WTC11 (cell line): ENCODE data around the gene PLEKHG5. TPM values are rescaled to one million over a fixed set of nuclear protein-coding genes. Genes with fewer than 3 reads are reported as not detected.

Experiments used
- ATAC-seq: fragments of 200-7000 bp; cut with Tn5 transposase; 2 replicates; pipeline ENCODE4 v1.10.0; 2021; ENCODE audit warnings: mild to moderate bottlenecking, moderate library complexity
- CTCF ChIA-PET: fragments of 300-600 bp; sonication (Branson Sonifier 250); formaldehyde crosslinking; loops from one replicate; lab custom pipeline; 2021; ENCODE audit warnings: antibody characterized with exemption; lab: Charles Lee
- POLR2A ChIA-PET: fragments of 350-600 bp; sonication (Branson Sonifier 250); formaldehyde crosslinking; loops from one replicate; lab custom pipeline; 2021; ENCODE audit warnings: antibody characterized with exemption; lab: Charles Lee
- DNase-seq: peaks from one replicate; pipeline ENCODE4 v3.0.0; 2021; ENCODE audit warnings: low spot score
- H3K27ac Mint-ChIP-seq: 2 replicates; pipeline ENCODE4 v1.8.0; 2021; ENCODE audit warnings: mixed read lengths
- H3K27me3 Mint-ChIP-seq: 2 replicates; pipeline ENCODE4 v1.8.0; 2021; ENCODE audit warnings: low read depth, mild to moderate bottlenecking, moderate library complexity, mixed read lengths
- H3K36me3 Mint-ChIP-seq: 2 replicates; pipeline ENCODE4 v1.8.0; 2021; ENCODE audit warnings: mixed read lengths
- H3K4me1 Mint-ChIP-seq: 2 replicates; pipeline ENCODE4 v1.8.0; 2022; ENCODE audit warnings: mixed read lengths
- H3K4me3 Mint-ChIP-seq: 2 replicates; pipeline ENCODE4 v1.8.0; 2021; ENCODE audit warnings: mild to moderate bottlenecking, moderate library complexity, mixed read lengths
- H3K9me3 Mint-ChIP-seq: 2 replicates; pipeline ENCODE4 v1.8.0; 2021; ENCODE audit warnings: mixed read lengths
- CBFB ChIP-seq: sonication (generic); formaldehyde crosslinking; IDR thresholded peaks from 2 replicates; pipeline ENCODE4 v1.8.1; 2022; ENCODE audit warnings: mild to moderate bottlenecking, low read depth, missing genetic modification reagents
- CREM ChIP-seq: sonication (generic); formaldehyde crosslinking; IDR thresholded peaks from 2 replicates; pipeline ENCODE4 v1.8.1; 2022; ENCODE audit warnings: mild to moderate bottlenecking, missing genetic modification reagents, moderate library complexity
- E2F1 ChIP-seq: sonication (generic); formaldehyde crosslinking; IDR thresholded peaks from 2 replicates; pipeline ENCODE4 v1.8.0; 2022; ENCODE audit warnings: mild to moderate bottlenecking, missing genetic modification reagents
- ELF4 ChIP-seq: sonication (generic); formaldehyde crosslinking; IDR thresholded peaks from 2 replicates; pipeline ENCODE4 v1.8.1; 2022; ENCODE audit warnings: low read depth, mild to moderate bottlenecking, moderate library complexity, missing genetic modification reagents
- FOXJ3 ChIP-seq: sonication (generic); formaldehyde crosslinking; IDR thresholded peaks from 2 replicates; pipeline ENCODE4 v1.9.0; 2021; ENCODE audit warnings: missing genetic modification reagents, mild to moderate bottlenecking, borderline replicate concordance
- FOXP1 ChIP-seq: sonication (generic); formaldehyde crosslinking; IDR thresholded peaks from 2 replicates; pipeline ENCODE4 v1.8.0; 2022; ENCODE audit warnings: missing genetic modification reagents, mild to moderate bottlenecking, moderate library complexity, borderline replicate concordance
- GABPB1 ChIP-seq: sonication (generic); formaldehyde crosslinking; IDR thresholded peaks from 2 replicates; pipeline ENCODE4 v1.8.1; 2023; ENCODE audit warnings: mild to moderate bottlenecking, missing genetic modification reagents
- HMGA2 ChIP-seq: fragments of 250-450 bp; sonication (Bioruptor Pico); IDR thresholded peaks from 2 replicates; pipeline ENCODE4 v1.4.0; 2021; ENCODE audit warnings: mild to moderate bottlenecking, moderate library complexity
- JUN ChIP-seq: sonication (generic); formaldehyde crosslinking; IDR thresholded peaks from 2 replicates; pipeline ENCODE4 v1.8.0; 2023; ENCODE audit warnings: mild to moderate bottlenecking, missing genetic modification reagents
- MAX ChIP-seq: sonication (generic); formaldehyde crosslinking; IDR thresholded peaks from 2 replicates; pipeline ENCODE4 v1.8.0; 2022; ENCODE audit warnings: mild to moderate bottlenecking, missing genetic modification reagents
- NFE2L1 ChIP-seq: sonication (generic); formaldehyde crosslinking; IDR thresholded peaks from 2 replicates; pipeline ENCODE4 v1.8.1; 2023; ENCODE audit warnings: missing genetic modification reagents
- NR3C1 ChIP-seq: sonication (generic); formaldehyde crosslinking; conservative IDR thresholded peaks from 2 replicates; pipeline ENCODE4 v1.8.1; 2023; ENCODE audit warnings: low read depth, mild to moderate bottlenecking, missing genetic modification reagents
- OVOL2 ChIP-seq: fragments of 250-450 bp; sonication (Bioruptor Pico); IDR thresholded peaks from 2 replicates; pipeline ENCODE4 v1.9.0; 2021; ENCODE audit warnings: mild to moderate bottlenecking, borderline replicate concordance
- PRRX2 ChIP-seq: fragments of 250-450 bp; sonication (Bioruptor Pico); IDR thresholded peaks from 2 replicates; pipeline ENCODE4 v1.8.0; 2021; ENCODE audit warnings: mild to moderate bottlenecking
- RELA ChIP-seq: sonication (generic); formaldehyde crosslinking; IDR thresholded peaks from 2 replicates; pipeline ENCODE4 v1.8.1; 2022; ENCODE audit warnings: missing genetic modification reagents, mild to moderate bottlenecking, borderline replicate concordance
- RORB ChIP-seq: fragments of 250-450 bp; sonication (Bioruptor Pico); IDR thresholded peaks from 2 replicates; pipeline ENCODE4 v1.9.0; 2021; ENCODE audit warnings: mild to moderate bottlenecking
- SMAD4 ChIP-seq: sonication (generic); formaldehyde crosslinking; IDR thresholded peaks from 2 replicates; pipeline ENCODE4 v1.8.0; 2022; ENCODE audit warnings: mild to moderate bottlenecking, missing genetic modification reagents
- SOX15 ChIP-seq: fragments of 250-450 bp; sonication (Bioruptor Pico); IDR thresholded peaks from 2 replicates; pipeline ENCODE4 v1.9.0; 2021; ENCODE audit warnings: mild to moderate bottlenecking
- SP1 ChIP-seq: sonication (generic); formaldehyde crosslinking; conservative IDR thresholded peaks from 2 replicates; pipeline ENCODE4 v1.8.1; 2022; ENCODE audit warnings: missing genetic modification reagents
- TCF7 ChIP-seq: sonication (generic); formaldehyde crosslinking; IDR thresholded peaks from 2 replicates; pipeline ENCODE4 v1.8.0; 2022; ENCODE audit warnings: mild to moderate bottlenecking, low read depth, missing genetic modification reagents, moderate library complexity
- TEAD4 ChIP-seq: sonication (generic); formaldehyde crosslinking; IDR thresholded peaks from 2 replicates; pipeline ENCODE4 v1.8.0; 2022; ENCODE audit warnings: mild to moderate bottlenecking, missing genetic modification reagents
- ZNF263 ChIP-seq: sonication (generic); formaldehyde crosslinking; IDR thresholded peaks from 2 replicates; pipeline ENCODE4 v1.8.1; 2022; ENCODE audit warnings: low read depth, mild to moderate bottlenecking, moderate library complexity, missing genetic modification reagents
- ZNF416 ChIP-seq: fragments of 250-450 bp; sonication (Bioruptor Pico); IDR thresholded peaks from 2 replicates; pipeline ENCODE4 v1.9.0; 2021; ENCODE audit warnings: mild to moderate bottlenecking, inconsistent platforms
- ZNF512 ChIP-seq: sonication (generic); formaldehyde crosslinking; IDR thresholded peaks from 2 replicates; pipeline ENCODE4 v1.8.1; 2022; ENCODE audit warnings: missing genetic modification reagents, borderline replicate concordance
- ZNF671 ChIP-seq: fragments of 250-450 bp; sonication (Bioruptor Pico); IDR thresholded peaks from 2 replicates; pipeline ENCODE4 v1.8.0; 2021; ENCODE audit warnings: mild to moderate bottlenecking
- total RNA-seq: library from RNA; stranded (reverse); gene quantifications from 3 replicates; pipeline ENCODE4 v1.2.3, GENCODE V29; 2021
- TF ChIP-seq, protein P1 (sequence below): sonication (generic); formaldehyde crosslinking; conservative IDR thresholded peaks from 2 replicates; pipeline ENCODE4 v1.8.1; 2023; ENCODE audit warnings: mild to moderate bottlenecking, low read depth, missing genetic modification reagents, moderate library complexity
- TF ChIP-seq, protein P2 (sequence below): sonication (generic); formaldehyde crosslinking; IDR thresholded peaks from 2 replicates; pipeline ENCODE4 v1.8.1; 2023; ENCODE audit warnings: mild to moderate bottlenecking, missing genetic modification reagents, moderate library complexity
- TF ChIP-seq, protein P3 (sequence below): sonication (generic); formaldehyde crosslinking; IDR thresholded peaks from 2 replicates; pipeline ENCODE4 v1.8.1; 2022; ENCODE audit warnings: low read depth, missing genetic modification reagents, borderline replicate concordance

PLEKHG5 gene
- total RNA-seq, 1 experiment from 2014 or later, result 27.5 TPM

GRCh38 chr1:6426972-6427350 is 64.5 kb downstream of the PLEKHG5 start:
- ChIA-PET CTCF (interaction anchor here (1.1 to 2.8 kb wide), 4 partner anchors 11 to 70 kb away, joined by 5 to 19 read pairs (median 10); no protein-coding TSS in a partner anchor), POLR2A (no interaction called here)
- Mint-ChIP-seq H3K9me3 (no peaks in the 10 kb centered on the region), H3K27me3 (peaks cover 53% of the 10 kb centered on the region), H3K4me1 (peaks cover 15% of the 10 kb centered on the region), H3K36me3 (no peaks in the 10 kb centered on the region), H3K27ac (no peak overlapping the region), H3K4me3 (no peak overlapping the region)
- TF ChIP-seq GABPB1 (CRISPR knock-in tag) (no peak), NFE2L1 (no peak), NR3C1 (CRISPR knock-in tag) (no peak), CBFB (no peak), SMAD4 (no peak), ELF4 (CRISPR knock-in tag) (no peak), FOXJ3 (CRISPR knock-in tag) (no peak), E2F1 (no peak), JUN (CRISPR knock-in tag) (no peak), HMGA2 (no peak), ZNF512 (CRISPR knock-in tag) (no peak)
- ATAC-seq (no peak), DNase-seq (no peak)

DNA sequence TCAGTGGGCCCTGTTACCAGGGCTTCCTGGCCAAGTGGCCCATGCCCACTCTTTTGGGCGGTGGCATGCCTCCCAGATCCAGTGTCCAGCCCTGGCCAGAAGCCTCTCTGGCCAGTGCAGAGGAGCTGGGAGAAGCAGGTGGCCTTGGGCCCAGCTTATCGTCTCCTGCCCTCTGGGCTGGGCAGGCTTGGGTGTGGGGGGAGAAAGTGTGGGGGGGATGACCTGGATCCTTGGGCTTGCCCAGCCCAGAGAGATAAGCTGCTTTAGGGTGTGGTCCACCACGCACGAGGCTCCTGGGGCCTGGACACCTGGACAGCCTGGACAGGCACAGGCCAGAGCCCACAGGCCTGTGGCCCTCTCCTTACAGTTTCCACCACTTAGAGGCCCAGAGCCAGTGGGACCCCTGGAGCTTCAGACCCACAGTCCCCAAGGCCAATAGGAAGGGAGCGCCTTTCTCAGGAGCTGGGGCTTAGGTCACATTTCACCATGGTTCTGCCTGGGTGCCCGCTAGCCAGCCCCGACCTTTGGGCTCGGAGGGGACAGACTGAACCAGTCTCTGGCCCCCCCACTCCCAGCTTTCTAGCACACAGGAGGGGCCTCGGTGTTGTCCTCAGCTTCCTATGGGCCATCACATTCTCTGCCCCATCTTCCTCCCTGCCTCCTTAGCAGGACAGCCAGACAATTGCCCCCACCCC is 65.0 kb downstream of the PLEKHG5 start:
- POLR2A ChIA-PET, result no interaction called here
- Mint-ChIP-seq H3K9me3 (no peaks in the 10 kb centered on the region), H3K27me3 (peaks cover 59% of the 10 kb centered on the region), H3K27ac (no peak overlapping the region)
- ATAC-seq, result no peak
- no peak for DNase-seq
- no peak for TF ChIP-seq SOX15
- TF ChIP-seq PRRX2 (CRISPR knock-in tag), result no peak
- TF ChIP-seq SP1 (CRISPR knock-in tag), result no peak
- TF ChIP-seq ZNF416, result no peak
- no peak for TF ChIP-seq CREM (CRISPR knock-in tag)
- no peak for TF ChIP-seq TCF7
- no peak for TF ChIP-seq MAX
- no peak for TF ChIP-seq ZNF671
- TF ChIP-seq GABPB1 (CRISPR knock-in tag), result no peak
- no peak for TF ChIP-seq FOXP1 (CRISPR knock-in tag)
- no peak for TF ChIP-seq RELA (CRISPR knock-in tag)
- TF ChIP-seq, all 79 proteins: peak for 0
- CTCF ChIA-PET, result interaction anchor here (1.1 to 2.8 kb wide), 4 partner anchors 12 to 69 kb away, joined by 5 to 19 read pairs (median 10); no protein-coding TSS in a partner anchor
- H3K4me1 Mint-ChIP-seq, result peaks cover 15% of the 10 kb centered on the region
- H3K36me3 Mint-ChIP-seq, result no peaks in the 10 kb centered on the region
- H3K4me3 Mint-ChIP-seq, result no peak overlapping the region

DNA sequence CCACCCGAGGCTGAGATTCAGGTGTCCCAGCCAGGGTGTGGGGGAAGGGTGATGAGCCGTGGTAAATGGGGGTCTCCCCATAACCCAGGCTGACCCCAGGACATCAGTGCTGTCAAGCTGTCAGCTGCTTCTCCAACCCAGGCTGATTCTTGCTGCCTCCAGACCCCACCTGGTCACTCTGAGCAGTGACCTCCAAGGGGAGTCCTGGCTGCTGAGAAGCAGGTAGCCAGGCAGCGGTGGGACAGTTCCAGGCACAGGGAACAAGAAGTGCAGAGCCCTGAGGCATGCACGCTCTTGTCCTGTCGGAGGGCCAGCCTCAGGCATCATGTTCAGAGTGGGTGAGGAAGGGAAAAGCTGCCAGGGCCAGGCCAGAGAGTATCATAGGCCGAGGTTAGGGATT is 65.8 kb downstream of the PLEKHG5 start:
- H3K27me3 Mint-ChIP-seq, result peaks cover 66% of the 10 kb centered on the region
- ChIA-PET POLR2A (no interaction called here), CTCF (interaction anchor here (1.0 to 2.8 kb wide), 6 partner anchors 12 to 180 kb away, joined by 3 to 19 read pairs (median 8); no protein-coding TSS in a partner anchor)
- H3K4me1 Mint-ChIP-seq, result peaks cover 15% of the 10 kb centered on the region
- H3K27ac Mint-ChIP-seq, result no peak overlapping the region
- ATAC-seq (no peak), DNase-seq (no peak)
- no peak overlapping the region for H3K4me3 Mint-ChIP-seq
- no peaks in the 10 kb centered on the region for H3K36me3 Mint-ChIP-seq
- H3K9me3 Mint-ChIP-seq, result no peaks in the 10 kb centered on the region
- TF ChIP-seq, protein P1, sequence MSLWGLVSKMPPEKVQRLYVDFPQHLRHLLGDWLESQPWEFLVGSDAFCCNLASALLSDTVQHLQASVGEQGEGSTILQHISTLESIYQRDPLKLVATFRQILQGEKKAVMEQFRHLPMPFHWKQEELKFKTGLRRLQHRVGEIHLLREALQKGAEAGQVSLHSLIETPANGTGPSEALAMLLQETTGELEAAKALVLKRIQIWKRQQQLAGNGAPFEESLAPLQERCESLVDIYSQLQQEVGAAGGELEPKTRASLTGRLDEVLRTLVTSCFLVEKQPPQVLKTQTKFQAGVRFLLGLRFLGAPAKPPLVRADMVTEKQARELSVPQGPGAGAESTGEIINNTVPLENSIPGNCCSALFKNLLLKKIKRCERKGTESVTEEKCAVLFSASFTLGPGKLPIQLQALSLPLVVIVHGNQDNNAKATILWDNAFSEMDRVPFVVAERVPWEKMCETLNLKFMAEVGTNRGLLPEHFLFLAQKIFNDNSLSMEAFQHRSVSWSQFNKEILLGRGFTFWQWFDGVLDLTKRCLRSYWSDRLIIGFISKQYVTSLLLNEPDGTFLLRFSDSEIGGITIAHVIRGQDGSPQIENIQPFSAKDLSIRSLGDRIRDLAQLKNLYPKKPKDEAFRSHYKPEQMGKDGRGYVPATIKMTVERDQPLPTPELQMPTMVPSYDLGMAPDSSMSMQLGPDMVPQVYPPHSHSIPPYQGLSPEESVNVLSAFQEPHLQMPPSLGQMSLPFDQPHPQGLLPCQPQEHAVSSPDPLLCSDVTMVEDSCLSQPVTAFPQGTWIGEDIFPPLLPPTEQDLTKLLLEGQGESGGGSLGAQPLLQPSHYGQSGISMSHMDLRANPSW (CRISPR knock-in tag), result no peak
- TF ChIP-seq OVOL2 (CRISPR knock-in tag), result no peak
- no peak for TF ChIP-seq ZNF263 (CRISPR knock-in tag)
- TF ChIP-seq, protein P2, sequence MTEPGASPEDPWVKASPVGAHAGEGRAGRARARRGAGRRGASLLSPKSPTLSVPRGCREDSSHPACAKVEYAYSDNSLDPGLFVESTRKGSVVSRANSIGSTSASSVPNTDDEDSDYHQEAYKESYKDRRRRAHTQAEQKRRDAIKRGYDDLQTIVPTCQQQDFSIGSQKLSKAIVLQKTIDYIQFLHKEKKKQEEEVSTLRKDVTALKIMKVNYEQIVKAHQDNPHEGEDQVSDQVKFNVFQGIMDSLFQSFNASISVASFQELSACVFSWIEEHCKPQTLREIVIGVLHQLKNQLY (CRISPR knock-in tag), result no peak
- TF ChIP-seq, protein P3, sequence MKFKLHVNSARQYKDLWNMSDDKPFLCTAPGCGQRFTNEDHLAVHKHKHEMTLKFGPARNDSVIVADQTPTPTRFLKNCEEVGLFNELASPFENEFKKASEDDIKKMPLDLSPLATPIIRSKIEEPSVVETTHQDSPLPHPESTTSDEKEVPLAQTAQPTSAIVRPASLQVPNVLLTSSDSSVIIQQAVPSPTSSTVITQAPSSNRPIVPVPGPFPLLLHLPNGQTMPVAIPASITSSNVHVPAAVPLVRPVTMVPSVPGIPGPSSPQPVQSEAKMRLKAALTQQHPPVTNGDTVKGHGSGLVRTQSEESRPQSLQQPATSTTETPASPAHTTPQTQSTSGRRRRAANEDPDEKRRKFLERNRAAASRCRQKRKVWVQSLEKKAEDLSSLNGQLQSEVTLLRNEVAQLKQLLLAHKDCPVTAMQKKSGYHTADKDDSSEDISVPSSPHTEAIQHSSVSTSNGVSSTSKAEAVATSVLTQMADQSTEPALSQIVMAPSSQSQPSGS (CRISPR knock-in tag), result no peak
- no peak for TF ChIP-seq RORB (CRISPR knock-in tag)
- TF ChIP-seq TEAD4 (CRISPR knock-in tag), result no peak
